CD4-positive, alpha-beta T cell (primary cell): ENCODE results near the gene UPP2. TPM values are rescaled to one million over a fixed set of nuclear protein-coding genes. Genes with fewer than 3 reads are reported as not detected.
A peak's percentile ranks its signal among the peaks of the same experiment; 100 is the strongest.

Source experiments
- ATAC-seq: fragments of 200-7000 bp; cut with Tn5 transposase; one replicate; pipeline ENCODE4 v1.10.0; 2022; ENCODE audit warnings: mild to moderate bottlenecking; ENCODE audit not compliant: poor library complexity
- CTCF ChIA-PET: fragments of 350-600 bp; sonication (Branson Sonifier 250); formaldehyde crosslinking; loops from one replicate; lab custom pipeline; 2021; ENCODE audit warnings: antibody characterized with exemption, inconsistent platforms; lab: Charles Lee
- POLR2A ChIA-PET: fragments of 350-600 bp; sonication (Branson Sonifier 250); formaldehyde crosslinking; loops from one replicate; lab custom pipeline; 2021; ENCODE audit warnings: antibody characterized with exemption, inconsistent platforms; lab: Charles Lee
- DNase-seq, 14 experiments: peaks; one replicate each; pipeline ENCODE4 v3.0.0-alpha.2; 2013 to 2020; ENCODE audit warnings: mixed read lengths in 2 of 14
- H3K27ac ChIP-seq, 2 donors: one replicate each; pipeline versions ENCODE4 v1.5.1 to v1.7.0; 2013; ENCODE audit warnings: low read length in 2 of 2, low read depth in 1 of 2, mild to moderate bottlenecking in 1 of 2
- H3K27me3 ChIP-seq, 2 experiments: 1 replicate in 1 of 2; 2 replicates in 1 of 2; pipeline versions ENCODE4 v1.6.1 to v1.7.0; 2013; ENCODE audit warnings: low read length in 2 of 2, control low read depth in 1 of 2, mild to moderate bottlenecking in 1 of 2, moderate library complexity in 1 of 2; ENCODE audit not compliant: insufficient read depth in 2 of 2, control insufficient read depth in 1 of 2
- H3K36me3 ChIP-seq: one replicate; pipeline ENCODE4 v1.6.1; 2013; ENCODE audit warnings: low read length, control low read depth; ENCODE audit not compliant: insufficient read depth
- H3K4me1 ChIP-seq: one replicate; pipeline ENCODE4 v1.6.1; 2013; ENCODE audit warnings: low read length, control low read depth; ENCODE audit not compliant: insufficient read depth
- H3K4me3 ChIP-seq: one replicate; pipeline ENCODE4 v1.5.1; 2013; ENCODE audit warnings: mild to moderate bottlenecking, low read length, moderate library complexity
- H3K9me3 ChIP-seq, 2 experiments: 1 replicate in 1 of 2; 2 replicates in 1 of 2; pipeline versions ENCODE4 v1.6.1 to v1.7.0; 2013; ENCODE audit warnings: low read length in 2 of 2, mild to moderate bottlenecking in 2 of 2, control low read depth in 1 of 2, moderate library complexity in 1 of 2; ENCODE audit not compliant: control insufficient read depth in 1 of 2, insufficient read depth in 1 of 2
- H3K27ac Mint-ChIP-seq: one replicate; pipeline ENCODE4 v1.8.0; 2020; ENCODE audit warnings: mixed read lengths
- H3K27me3 Mint-ChIP-seq: one replicate; pipeline ENCODE4 v1.8.0; 2021; ENCODE audit warnings: mixed read lengths
- H3K36me3 Mint-ChIP-seq: one replicate; pipeline ENCODE4 v1.8.0; 2021; ENCODE audit warnings: low read depth, mixed read lengths
- H3K4me1 Mint-ChIP-seq: one replicate; pipeline ENCODE4 v1.8.0; 2021; ENCODE audit warnings: low read depth, mixed read lengths
- H3K4me3 Mint-ChIP-seq: one replicate; pipeline ENCODE4 v1.8.0; 2020; ENCODE audit warnings: mild to moderate bottlenecking, mixed read lengths
- H3K9me3 Mint-ChIP-seq: one replicate; pipeline ENCODE4 v1.8.0; 2020; ENCODE audit warnings: mixed read lengths
- intact Hi-C, 2 experiments: fragments of 100-400 bp; cut with DNase I in 1 of 2; cut with micrococcal nuclease in 1 of 2; formaldehyde crosslinking; loops; one replicate each; pipeline versions ENCODE4 v1.15.1 to v1.9.0; 2023 to 2025; cut with DNase I, micrococcal nuclease
- total RNA-seq, 174 experiments: library from RNA in 2 of 174; stranded (reverse) in 2 of 174; gene quantifications; one replicate each; pipeline ENCODE4 v1.2.3 and lab custom pipeline; 2021 to 2026
- TF ChIP-seq, protein P1 (sequence below): fragments of 200-600 bp; IDR thresholded peaks from one replicate; pipeline ENCODE4 v1.8.0; 2022; ENCODE audit warnings: antibody characterized with exemption, mild to moderate bottlenecking

Gene UPP2
- total RNA-seq, 2 experiments from 2014 or later = not detected

DNA sequence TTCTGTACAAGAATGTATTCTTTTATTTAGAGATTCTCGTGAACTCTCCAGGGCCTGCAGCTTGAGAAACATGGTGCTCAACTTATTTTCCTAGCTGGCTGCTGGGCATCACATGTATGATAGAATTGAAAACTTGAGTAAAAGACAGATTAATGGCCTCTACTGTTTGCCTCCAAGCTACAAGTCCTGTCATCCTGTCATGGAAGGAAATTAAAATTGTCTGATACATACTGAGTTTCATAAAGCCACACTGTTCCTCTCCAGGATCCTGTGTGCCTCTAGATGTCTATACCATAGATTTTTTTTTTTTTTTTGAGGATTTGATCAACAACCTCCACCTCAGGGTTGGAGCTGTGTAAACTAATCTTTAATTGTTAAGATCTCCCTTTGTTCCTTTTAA lies 38.5 kb downstream of the UPP2 start:
- no peaks in the 10 kb centered on the region for H3K9me3 ChIP-seq
- ChIA-PET POLR2A (no interaction called here), CTCF (no interaction called here)
- H3K36me3 ChIP-seq = no peaks in the 10 kb centered on the region
- DNase-seq (no peak), ATAC-seq (no peak)
- no peak overlapping the region for H3K4me3 ChIP-seq
- no peak overlapping the region for H3K27ac ChIP-seq
- peaks cover under 1% of the 10 kb centered on the region for H3K9me3 Mint-ChIP-seq
- peaks cover 6% of the 10 kb centered on the region for H3K27me3 Mint-ChIP-seq
- no peak overlapping the region for H3K27ac Mint-ChIP-seq
- intact Hi-C loops = no loop called here
- H3K4me1 ChIP-seq = no peaks in the 10 kb centered on the region
- TF ChIP-seq, protein P1, sequence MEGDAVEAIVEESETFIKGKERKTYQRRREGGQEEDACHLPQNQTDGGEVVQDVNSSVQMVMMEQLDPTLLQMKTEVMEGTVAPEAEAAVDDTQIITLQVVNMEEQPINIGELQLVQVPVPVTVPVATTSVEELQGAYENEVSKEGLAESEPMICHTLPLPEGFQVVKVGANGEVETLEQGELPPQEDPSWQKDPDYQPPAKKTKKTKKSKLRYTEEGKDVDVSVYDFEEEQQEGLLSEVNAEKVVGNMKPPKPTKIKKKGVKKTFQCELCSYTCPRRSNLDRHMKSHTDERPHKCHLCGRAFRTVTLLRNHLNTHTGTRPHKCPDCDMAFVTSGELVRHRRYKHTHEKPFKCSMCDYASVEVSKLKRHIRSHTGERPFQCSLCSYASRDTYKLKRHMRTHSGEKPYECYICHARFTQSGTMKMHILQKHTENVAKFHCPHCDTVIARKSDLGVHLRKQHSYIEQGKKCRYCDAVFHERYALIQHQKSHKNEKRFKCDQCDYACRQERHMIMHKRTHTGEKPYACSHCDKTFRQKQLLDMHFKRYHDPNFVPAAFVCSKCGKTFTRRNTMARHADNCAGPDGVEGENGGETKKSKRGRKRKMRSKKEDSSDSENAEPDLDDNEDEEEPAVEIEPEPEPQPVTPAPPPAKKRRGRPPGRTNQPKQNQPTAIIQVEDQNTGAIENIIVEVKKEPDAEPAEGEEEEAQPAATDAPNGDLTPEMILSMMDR = no peak
- H3K36me3 Mint-ChIP-seq = no peaks in the 10 kb centered on the region
- no peaks in the 10 kb centered on the region for H3K4me1 Mint-ChIP-seq
- no peak overlapping the region for H3K4me3 Mint-ChIP-seq
- no peaks in the 10 kb centered on the region for H3K27me3 ChIP-seq

DNA sequence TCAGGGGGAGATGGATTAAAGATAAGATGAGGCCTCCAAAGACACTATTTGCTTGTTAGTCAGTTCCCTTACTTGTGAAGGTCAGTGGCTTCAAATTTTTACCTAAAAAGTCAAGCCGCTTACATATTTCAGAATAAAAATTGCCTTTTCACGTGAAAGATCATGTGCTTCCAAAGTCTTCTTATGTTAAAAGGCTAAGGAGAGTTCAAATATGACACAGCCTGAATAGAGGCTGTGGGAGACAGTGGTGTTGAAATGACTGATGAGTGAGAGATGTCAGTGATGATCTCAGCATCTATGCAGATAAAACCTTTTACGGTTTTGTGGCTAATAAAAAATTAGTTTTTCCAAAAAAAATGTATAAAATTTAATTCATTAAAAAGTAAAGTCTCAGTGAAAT lies 40.5 kb downstream of the UPP2 start:
- no peaks in the 10 kb centered on the region for H3K36me3 ChIP-seq
- Mint-ChIP-seq H3K4me3 (no peak overlapping the region), H3K27me3 (peaks cover 11% of the 10 kb centered on the region), H3K36me3 (no peaks in the 10 kb centered on the region), H3K4me1 (no peaks in the 10 kb centered on the region), H3K27ac (no peak overlapping the region), H3K9me3 (peaks cover 2% of the 10 kb centered on the region)
- TF ChIP-seq, protein P1 = no peak
- ChIA-PET CTCF (no interaction called here), POLR2A (no interaction called here)
- H3K4me3 ChIP-seq = no peak overlapping the region
- H3K9me3 ChIP-seq = no peaks in the 10 kb centered on the region
- no peaks in the 10 kb centered on the region for H3K4me1 ChIP-seq
- intact Hi-C loops = no loop called here
- ATAC-seq (no peak), DNase-seq (peak in 1 of 14 experiments; percentile 12)
- no peaks in the 10 kb centered on the region for H3K27me3 ChIP-seq
- H3K27ac ChIP-seq = no peak overlapping the region

DNA sequence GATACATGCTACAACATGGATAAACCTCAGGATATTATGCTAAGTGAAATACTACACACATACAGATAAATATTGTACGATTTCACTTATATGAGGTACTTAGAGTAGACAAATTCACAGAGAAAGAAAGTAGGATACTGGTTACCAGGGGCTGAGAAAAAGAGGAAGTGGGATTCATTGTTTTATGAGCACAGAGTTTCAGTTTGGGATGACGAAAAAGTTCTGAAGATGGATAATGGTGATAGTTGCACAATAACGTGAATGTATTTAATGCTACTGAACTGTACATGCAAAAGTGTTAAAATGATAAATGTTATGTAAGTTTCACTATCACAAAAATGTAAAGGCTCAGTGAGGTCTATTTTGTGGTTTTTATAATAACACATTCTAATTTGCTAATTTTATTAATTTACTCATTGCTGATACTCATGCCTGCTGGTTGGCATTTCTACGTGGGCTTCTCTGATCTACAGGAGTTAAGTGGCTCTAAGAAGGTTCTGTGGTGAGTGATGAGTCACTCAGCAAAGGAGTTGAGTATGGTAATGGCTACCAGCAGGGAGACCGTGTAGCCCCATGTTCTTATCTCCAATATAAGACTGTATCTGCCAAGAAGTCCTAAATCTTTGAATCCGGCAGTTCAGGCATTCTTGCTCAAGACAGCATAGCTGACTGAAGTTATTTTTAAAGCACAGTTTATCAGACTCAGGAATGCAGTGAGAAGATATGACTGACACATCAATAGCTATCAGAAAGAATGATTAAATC lies 41.1 kb downstream of the UPP2 start:
- H3K9me3 Mint-ChIP-seq = peaks cover 6% of the 10 kb centered on the region
- DNase-seq = peak in 3 of 14 experiments; percentile 15 to 41 (median 35)
- ATAC-seq = no peak

More for the DNA sequence above, 41.1 kb downstream of the UPP2 start:
- Mint-ChIP-seq H3K27ac (no peak overlapping the region), H3K27me3 (peaks cover 16% of the 10 kb centered on the region), H3K4me3 (no peak overlapping the region), H3K36me3 (no peaks in the 10 kb centered on the region), H3K4me1 (no peaks in the 10 kb centered on the region)
- H3K27ac ChIP-seq = no peak overlapping the region
- H3K27me3 ChIP-seq = no peaks in the 10 kb centered on the region
- intact Hi-C loops = no loop called here
- no peaks in the 10 kb centered on the region for H3K36me3 ChIP-seq
- ChIA-PET POLR2A (no interaction called here), CTCF (no interaction called here)
- TF ChIP-seq, protein P1 = no peak
- no peaks in the 10 kb centered on the region for H3K9me3 ChIP-seq
- H3K4me1 ChIP-seq = no peaks in the 10 kb centered on the region
- H3K4me3 ChIP-seq = no peak overlapping the region
